NCI-H1105 treated with DMSO at 0.1 percent for 48 hours (cell line): ENCODE measurements around the gene CADPS.
"Not testable (repeated sequence)": the region's sequence is repeated elsewhere in the genome, so short reads cannot be mapped to it uniquely, and the experiment has no call there.

Experiments
- DNase-seq: peaks from one replicate; lab custom pipeline; 2025; lab: John Stamatoyannopoulos, UW

The CADPS gene

GRCh38 chr3:62592408-62592807 lies 282.8 kb downstream of the CADPS start:
- no peak for DNase-seq

GRCh38 chr3:62589078-62589477 lies 286.1 kb downstream of the CADPS start:
- DNase-seq: no peak

- DNase-seq: no peak
Observed at GRCh38 chr3:62587579-62588031, 287.6 kb downstream of the CADPS start.

DNA sequence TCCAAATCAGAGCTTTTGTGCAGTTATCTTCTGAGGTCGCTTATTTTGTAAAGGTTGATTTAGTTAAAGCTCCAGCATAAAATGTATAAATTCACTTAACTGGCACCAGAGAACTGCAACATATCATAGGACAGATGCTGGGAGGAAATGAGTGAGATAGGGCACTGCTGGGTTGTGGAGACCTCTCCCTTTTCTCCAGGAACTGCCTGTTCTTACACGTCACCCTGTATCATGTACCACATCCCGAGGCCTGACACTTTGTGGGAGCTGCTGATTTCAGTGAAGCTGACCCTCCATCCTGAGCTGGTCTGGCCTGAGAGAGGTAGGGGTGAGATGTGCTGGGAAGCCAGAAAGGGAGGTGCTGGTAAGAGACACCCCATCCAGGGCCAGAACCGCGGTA lies 288.0 kb downstream of the CADPS start:
- no peak for DNase-seq

DNA sequence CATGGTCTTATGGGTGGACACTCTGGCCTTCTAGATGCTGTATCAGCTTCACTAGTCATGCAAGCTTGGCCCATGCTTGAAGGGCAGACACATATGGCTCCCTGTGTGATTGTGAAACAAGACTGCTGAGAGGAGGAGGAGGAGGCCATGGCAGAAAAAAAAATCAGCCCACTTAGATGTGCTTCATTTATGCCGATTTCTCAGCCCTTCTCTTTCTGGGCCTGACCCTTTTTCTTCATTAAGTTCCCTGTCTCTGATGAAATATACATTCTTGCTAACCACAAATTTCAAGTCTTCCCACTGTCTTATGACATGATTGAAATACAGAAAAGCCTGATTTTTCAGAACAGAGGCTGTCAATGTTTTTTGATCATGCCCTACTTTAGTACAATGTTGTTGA lies 288.9 kb downstream of the CADPS start:
- no peak for DNase-seq

DNA sequence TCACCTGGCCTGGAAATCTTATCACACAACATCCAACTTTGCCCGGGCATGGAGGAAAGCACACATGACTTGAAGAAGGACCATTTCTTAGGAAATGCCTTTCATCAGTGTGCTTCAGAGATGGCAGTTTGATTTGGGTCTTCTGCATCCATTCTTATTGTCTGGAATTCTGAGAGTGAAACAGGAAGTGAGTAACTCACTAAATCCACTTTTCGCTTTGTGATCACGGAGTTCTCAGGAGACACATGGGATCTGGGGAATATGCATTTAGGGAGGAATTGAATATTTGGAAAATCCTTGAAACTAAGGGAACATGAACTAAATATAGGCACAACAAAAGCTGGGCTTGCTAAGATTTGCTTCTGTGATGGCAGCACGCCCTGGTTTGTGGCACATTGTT lies 289.4 kb downstream of the CADPS start:
- no peak for DNase-seq

DNA sequence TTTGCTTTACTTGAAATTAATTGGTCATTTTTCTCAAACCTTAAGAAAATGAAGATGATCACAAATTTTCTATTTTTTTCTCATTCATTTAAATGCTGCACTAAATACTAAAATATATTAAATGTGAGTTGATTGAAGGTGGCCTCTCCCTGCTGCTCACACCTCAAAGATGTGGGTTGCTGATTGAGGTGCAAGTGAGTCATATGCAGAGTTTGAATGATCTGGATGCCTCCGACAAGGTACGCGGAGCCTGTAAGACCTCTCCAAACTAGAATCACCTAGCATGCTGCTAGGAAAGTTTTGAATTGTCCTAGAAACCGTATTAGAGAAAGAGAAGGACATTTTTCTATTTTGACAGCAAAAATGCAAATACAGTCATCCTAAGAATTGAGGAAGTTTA lies 290.6 kb downstream of the CADPS start:
- DNase-seq: no peak

DNA sequence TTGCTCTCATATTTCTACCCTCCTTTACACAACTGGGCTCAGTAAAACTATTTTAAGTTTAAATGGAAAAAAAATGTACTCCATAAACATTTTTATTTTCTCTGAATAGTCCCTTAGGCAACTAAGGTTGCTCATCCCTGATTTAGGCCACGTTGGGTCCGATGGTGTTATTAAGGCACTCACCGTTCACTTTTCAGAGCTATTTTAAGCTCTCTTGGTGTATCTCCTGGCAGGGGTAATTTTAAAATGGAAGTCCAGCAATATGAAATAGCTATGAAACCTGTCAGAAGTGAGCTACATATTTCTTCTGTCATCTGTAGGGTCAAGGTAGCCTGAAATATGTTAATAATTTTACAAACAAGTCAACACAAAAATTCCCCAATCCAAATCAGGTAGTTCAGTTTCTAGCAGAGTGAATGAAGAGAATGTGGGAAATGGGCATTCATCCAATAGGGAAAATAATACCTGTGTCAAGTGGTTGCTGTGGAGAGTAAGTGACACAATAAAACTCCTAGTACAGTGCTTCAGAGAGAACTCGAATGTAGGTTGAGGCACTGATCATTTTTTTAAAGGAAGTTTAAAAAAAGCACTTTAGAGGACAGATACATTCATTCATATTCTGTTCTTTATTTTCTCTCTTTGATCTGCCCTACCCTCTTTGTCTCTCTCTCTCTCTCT lies 292.6 kb downstream of the CADPS start:
- peak; percentile 27 for DNase-seq

- DNase-seq: not testable (repeated sequence)
Observed at GRCh38 chr3:62580485-62580884, 294.7 kb downstream of the CADPS start.

DNA sequence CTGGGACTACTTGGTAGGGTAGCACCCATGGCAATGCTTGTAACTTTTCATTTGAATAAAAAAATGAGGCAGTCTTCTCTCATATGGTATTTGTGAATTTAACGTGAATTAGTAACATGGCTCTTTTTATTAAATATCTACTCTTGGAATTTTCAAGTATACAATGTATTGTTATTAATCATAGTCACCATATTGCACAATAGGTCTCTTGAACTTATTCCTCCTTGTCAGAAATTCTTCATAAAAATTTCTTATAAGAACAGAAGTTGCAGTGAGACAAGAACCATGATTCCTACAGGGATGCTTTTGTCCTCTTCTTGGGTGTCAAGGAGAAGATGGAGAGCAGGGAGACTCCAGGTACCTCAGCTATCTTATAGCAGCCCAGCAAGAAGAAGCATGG lies 298.1 kb downstream of the CADPS start:
- DNase-seq: no peak

- DNase-seq: no peak
Observed at GRCh38 chr3:62574266-62574898, 300.8 kb downstream of the CADPS start.

DNA sequence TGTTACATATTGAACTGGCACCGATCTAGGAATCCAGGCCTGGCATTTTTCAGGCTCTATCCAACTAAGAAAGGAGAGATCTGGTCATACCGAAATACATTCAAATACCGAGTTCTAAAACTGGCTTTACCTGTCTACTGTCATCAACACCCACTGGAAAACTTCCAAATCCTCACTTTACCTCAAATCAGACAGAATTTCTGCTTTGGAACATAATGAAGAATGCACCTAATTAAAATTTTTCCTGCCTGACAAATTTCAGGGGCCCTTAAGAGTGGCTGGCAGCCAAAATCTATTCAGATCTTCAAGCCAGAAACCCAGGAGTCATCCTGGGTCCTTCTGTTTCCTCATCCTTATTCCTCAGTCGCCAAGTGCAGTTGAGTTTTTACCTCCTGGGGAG lies 303.3 kb downstream of the CADPS start:
- peak; percentile 2 for DNase-seq

DNA sequence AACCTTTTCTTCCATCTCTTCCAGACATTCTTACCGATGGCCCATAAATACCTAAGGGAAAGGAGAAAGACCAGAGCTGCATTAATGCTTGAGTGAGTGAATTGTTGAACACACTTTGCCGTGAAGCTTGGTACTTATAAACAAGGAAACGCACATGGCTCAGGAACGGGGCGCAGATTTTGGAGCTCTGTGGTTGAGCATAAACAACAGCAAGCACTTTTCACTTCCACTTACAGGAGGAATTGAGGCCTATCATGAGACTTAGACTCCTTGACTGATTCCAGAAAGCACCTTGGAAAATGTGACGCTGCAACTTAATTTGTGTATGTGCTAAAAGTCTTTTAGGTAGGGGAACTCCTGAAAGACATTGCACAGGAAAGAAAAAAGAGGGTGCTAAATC lies 304.3 kb downstream of the CADPS start:
- DNase-seq: no peak

- no peak for DNase-seq
Observed at GRCh38 chr3:62569609-62570008, 305.6 kb downstream of the CADPS start.

GRCh38 chr3:62567097-62568021 lies 307.9 kb downstream of the CADPS start:
- DNase-seq: no peak

DNA sequence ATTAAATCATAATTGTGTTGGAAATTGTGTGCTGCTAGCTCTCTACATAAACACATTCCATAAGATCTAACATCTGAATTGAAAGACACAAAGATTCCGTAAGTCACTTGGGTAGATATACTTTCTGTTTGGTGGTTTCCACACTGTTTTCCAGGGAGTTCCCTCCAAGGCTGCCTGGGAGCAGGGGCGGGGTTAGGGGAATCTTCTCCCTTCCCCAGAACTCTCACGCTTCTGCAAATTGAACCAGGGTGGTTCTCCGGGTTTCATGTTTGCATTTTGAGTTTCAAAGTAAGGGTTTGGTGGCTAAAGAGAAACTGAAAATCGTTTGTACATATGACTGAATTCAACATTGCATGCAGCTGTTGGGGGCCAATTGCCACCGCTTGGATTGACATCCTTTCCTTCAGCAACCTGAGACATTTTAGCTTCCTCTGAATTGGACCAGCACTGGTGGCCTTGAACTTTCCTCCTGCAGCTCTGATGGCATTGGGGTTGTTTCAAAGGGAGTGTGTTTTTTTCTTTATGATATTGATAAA lies 309.1 kb downstream of the CADPS start:
- no peak for DNase-seq

GRCh38 chr3:62562596-62562995 lies 312.6 kb downstream of the CADPS start:
- no peak for DNase-seq

GRCh38 chr3:62562017-62562416 lies 313.2 kb downstream of the CADPS start:
- DNase-seq: no peak

DNA sequence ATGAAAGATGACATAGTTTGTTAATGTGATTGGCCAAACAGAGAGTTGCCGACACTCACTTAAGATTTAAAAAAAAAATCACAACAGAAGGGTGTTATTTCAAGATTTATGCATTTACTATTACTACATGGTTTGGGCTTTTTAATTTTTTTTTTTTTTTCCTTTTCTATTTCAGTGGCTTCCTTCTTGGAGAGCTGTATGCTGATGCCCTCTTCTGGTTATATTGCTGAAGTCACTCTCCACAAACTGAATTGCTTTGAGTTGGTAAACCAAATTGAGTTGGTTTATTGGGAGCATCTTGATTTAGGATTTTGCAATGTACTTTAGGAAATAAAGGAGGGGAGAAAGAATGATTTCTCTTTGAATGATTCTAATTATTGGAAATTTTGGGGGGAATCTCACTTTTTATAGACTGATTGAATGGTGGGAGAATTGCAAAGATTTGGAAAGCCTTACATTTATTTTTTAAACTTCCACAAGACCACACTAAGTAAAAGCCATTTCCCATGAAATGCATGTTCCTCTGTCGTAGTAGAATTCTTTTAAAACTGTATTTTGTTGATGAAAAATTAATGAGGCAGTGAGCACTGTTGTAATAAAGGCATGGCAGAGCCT lies 315.3 kb downstream of the CADPS start:
- peak; percentile 6 for DNase-seq

DNA sequence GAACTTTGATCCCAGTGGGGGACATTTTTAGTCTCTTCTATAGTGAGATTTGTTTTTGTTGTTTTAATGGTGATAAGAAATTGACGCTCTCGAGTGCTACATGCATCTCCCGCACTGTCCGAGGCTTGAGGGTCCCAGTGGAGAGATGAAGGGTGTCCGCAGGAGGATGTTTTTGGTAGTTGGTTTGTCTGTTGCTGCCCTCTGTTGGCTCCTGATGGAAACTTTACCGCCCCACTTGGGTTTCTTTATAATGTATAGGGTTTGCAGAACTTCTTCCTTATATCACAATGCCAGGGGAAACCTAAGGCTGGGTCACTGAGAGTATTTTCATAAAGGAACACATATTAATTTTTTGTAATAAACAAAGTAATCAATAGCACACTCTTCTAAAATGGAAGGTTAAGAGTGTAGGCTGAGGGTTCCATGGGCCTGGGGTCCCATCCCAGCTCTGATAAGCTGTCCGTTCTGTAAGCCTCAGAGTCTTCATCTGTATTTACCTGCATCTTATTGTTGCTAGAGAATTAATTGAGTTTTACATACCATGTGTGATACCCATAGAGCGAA lies 316.6 kb downstream of the CADPS start:
- no peak for DNase-seq

DNA sequence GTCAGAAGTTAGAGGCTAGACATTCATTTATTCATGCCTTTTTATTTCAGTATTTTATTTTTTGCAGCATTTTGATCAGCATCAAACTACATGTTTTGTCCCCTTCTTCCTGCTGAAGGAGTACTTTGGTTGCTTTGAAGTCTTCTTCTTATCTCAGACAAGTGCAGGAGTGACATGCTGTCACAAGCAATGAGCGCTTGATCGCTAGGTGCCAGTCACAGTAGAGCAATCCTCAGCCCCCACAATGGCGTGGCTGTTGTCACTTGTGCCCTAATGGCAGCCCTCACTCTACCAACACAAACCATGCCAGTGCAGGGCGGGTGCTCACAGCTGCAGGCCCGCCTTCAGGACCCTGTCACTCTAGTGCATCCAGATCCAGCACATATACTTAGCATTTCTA lies 317.2 kb downstream of the CADPS start:
- no peak for DNase-seq

GRCh38 chr3:62557450-62557849 lies 317.8 kb downstream of the CADPS start:
- DNase-seq: no peak
